NB4 (cell line): ENCODE results near the gene DBH.

Experiments used
- DNase-seq: peaks from one replicate; pipeline ENCODE4 v3.0.0; 2010; ENCODE audit warnings: low read depth
- H3K4me3 ChIP-seq: one replicate; pipeline ENCODE4 v1.5.1; 2011; ENCODE audit warnings: mild to moderate bottlenecking, low read depth, low read length, moderate library complexity
- MAX ChIP-seq: IDR thresholded peaks from 2 replicates; pipeline ENCODE4 v1.6.1; 2011; ENCODE audit warnings: low read depth, low read length
- MYC ChIP-seq: IDR thresholded peaks from 2 replicates; pipeline ENCODE4 v1.6.1; 2011; ENCODE audit warnings: low read depth, low read length
- POLR2A ChIP-seq: IDR thresholded peaks from 2 replicates; pipeline ENCODE4 v1.6.1; 2011; ENCODE audit warnings: mild to moderate bottlenecking; ENCODE audit not compliant: insufficient read length; ENCODE audit errors: extremely low read depth
- TF ChIP-seq, protein P1 (sequence below): IDR thresholded peaks from one replicate; pipeline ENCODE4 v1.5.1; 2012; ENCODE audit warnings: low read depth, low read length

The DBH gene

DNA sequence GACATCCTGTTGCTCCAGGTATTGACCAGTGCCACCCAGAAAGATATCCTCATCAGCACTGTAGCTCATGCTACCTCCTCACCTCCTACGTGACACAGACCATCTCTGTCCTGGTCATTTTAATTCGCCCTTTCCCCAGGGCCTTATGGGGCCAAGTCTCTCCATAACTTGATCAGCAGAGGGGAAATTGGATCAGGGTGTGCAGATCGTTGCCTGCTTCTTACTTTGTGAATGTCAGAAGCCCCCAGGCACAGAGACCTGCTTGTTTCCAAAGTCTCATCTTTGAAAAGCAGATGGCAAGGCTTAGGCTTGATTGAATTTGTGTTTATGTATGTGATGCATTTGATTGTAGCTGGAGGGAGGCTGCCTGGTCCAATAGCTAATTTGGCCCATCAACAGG is 8.8 kb upstream of the DBH start:
- no peak for DNase-seq
- H3K4me3 ChIP-seq: no peak overlapping the region
- TF ChIP-seq MAX: no peak
- TF ChIP-seq, protein P1, sequence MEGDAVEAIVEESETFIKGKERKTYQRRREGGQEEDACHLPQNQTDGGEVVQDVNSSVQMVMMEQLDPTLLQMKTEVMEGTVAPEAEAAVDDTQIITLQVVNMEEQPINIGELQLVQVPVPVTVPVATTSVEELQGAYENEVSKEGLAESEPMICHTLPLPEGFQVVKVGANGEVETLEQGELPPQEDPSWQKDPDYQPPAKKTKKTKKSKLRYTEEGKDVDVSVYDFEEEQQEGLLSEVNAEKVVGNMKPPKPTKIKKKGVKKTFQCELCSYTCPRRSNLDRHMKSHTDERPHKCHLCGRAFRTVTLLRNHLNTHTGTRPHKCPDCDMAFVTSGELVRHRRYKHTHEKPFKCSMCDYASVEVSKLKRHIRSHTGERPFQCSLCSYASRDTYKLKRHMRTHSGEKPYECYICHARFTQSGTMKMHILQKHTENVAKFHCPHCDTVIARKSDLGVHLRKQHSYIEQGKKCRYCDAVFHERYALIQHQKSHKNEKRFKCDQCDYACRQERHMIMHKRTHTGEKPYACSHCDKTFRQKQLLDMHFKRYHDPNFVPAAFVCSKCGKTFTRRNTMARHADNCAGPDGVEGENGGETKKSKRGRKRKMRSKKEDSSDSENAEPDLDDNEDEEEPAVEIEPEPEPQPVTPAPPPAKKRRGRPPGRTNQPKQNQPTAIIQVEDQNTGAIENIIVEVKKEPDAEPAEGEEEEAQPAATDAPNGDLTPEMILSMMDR: no peak
- TF ChIP-seq MYC: no peak
- TF ChIP-seq POLR2A: no peak

- no peak for DNase-seq
- TF ChIP-seq, protein P1: no peak
These were observed 7.4 kb upstream of the DBH start for GRCh38 chr9:133628766-133629165.

DNA sequence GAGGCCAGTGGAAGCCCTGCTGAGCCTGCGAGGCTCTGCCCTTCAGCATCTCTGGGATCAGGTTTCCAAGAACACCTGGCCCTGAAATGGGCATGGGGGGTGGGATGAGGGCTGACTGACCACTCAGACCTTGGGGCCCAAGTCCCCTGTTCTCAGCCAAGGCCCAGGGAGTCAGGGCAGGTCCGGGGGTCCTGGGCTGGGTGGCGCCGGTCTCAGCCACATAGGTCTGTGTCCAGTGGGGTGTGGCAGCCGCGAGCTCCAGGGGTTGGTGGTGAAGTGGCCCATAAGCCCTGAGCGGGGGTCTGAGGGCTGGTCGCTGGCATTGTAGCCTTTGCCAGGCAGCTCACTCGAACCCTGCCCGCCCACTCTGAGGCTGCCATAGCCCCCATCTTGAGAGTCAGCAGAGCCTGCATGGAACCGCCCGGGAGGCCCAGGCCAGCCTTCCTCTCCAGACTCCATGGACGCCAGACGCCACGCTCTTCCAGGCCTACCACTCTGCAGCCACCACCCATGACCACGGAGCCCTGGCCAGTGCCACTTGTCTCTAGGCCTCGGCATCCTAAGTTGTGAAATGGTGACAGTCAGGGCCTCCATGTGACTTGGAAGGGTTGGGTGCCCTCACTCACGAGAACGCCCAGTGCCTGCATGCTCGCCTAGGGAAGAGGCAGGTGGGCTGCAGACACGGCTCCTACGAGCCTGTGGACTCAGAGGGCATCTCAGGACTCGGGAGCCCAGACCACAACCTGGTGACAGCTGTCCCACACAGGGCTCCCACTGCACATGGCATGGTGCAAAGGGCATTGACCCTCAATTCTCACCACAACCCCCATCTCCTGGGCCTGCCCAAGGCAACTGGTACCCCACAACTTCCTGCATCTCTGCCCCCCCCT is 6.7 kb upstream of the DBH start:
- no peak overlapping the region for H3K4me3 ChIP-seq
- no peak for TF ChIP-seq POLR2A
- TF ChIP-seq MAX: no peak
- TF ChIP-seq, protein P1: no peak
- no peak for TF ChIP-seq MYC
- DNase-seq: no peak

More at GRCh38 chr9:133628766-133629165, 7.4 kb upstream of the DBH start:
- no peak overlapping the region for H3K4me3 ChIP-seq

DNA sequence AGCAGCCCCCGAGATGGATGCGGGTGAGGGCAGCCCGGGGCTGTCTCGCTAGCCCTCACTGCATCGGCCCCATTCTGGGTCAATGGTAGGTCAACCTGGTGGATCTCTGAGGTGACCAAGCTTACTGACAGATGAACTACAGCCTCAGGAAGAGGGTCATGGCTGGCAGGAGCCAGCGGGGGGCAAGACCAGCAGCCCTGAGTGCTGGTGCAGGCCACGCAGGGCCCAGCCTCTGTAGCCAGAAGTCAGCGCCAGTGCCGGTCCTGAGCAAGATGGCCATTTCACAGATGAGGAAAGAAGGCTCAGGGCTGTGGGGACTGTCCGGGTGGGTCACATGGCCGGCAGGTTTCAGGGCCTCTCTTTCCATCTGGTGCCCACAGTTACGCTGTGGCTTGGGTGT is 5.1 kb upstream of the DBH start:
- TF ChIP-seq MAX (no peak), MYC (no peak), POLR2A (no peak)
- TF ChIP-seq, protein P1: no peak
- H3K4me3 ChIP-seq: no peak overlapping the region
- DNase-seq: no peak

- H3K4me3 ChIP-seq: no peak overlapping the region
- no peak for TF ChIP-seq POLR2A
- TF ChIP-seq MAX: no peak
- TF ChIP-seq MYC: no peak
- TF ChIP-seq, protein P1: no peak
- DNase-seq: no peak
These were observed 3.1 kb upstream of the DBH start for GRCh38 chr9:133632806-133633680.
